ENCODE measurements around the gene GXYLT2. TPM values are rescaled to one million over a fixed set of nuclear protein-coding genes. Genes with fewer than 3 reads are reported as not detected.

Gene GXYLT2
- total RNA-seq, 1 donor from 2014 or later = 16.2 TPM

- H3K4me3 ChIP-seq = no peak overlapping the region
- intact Hi-C loops (cut with micrococcal nuclease) = no loop called here
- no peak for DNase-seq
- H3K9me3 ChIP-seq (replicated peaks) = no peaks in the 10 kb centered on the region
- TF ChIP-seq CTCF (IDR thresholded peaks at IDR 0.05; ENCODE audit: borderline replicate concordance) = no peak
- peaks cover 30% of the 10 kb centered on the region for H3K36me3 ChIP-seq
- H3K27me3 ChIP-seq (ENCODE audit: low read depth) = no peaks in the 10 kb centered on the region
- peak overlapping the region; percentile 47 for H3K27ac ChIP-seq (replicated peaks)
- peaks cover 95% of the 10 kb centered on the region for H3K4me1 ChIP-seq
Measured at GRCh38 chr3:73004316-73004715, 116.5 kb downstream of the GXYLT2 start.

DNA sequence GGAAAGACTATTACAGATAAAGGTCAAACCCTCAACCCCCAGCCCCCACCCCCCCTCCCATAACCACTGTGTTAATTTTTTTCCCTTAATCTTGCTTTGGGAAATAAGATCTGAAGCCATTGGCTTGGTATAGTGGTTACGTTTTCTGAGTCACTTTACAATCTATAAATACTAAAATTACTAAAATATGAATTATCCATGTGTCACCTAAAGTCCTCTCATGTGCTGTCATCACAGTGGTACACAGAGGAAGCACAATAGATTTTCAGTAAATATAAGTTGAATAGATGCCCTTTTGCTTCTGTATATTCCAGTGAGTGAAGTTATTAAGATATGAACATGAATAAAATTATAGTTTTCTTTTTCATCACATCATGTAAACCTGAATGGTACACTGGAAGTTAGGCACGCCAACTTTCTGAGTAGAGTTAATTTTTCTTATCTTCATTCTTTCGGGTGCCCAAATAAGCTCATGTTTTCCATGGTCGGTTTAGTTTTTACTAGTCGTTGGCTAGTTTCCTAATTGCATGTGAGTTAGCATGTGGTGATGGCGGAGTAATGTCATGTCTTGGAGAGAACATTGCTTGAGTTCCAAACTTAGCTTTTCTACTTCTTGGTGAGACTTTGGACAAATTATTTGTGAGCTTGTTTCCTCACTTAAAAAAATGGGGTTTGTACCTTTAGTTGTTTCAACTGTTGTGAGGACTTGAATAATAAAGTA lies 120.3 kb downstream of the GXYLT2 start:
- H3K27ac ChIP-seq (replicated peaks) = no peak overlapping the region
- TF ChIP-seq CTCF (IDR thresholded peaks at IDR 0.05; ENCODE audit: borderline replicate concordance) = no peak
- no peaks in the 10 kb centered on the region for H3K9me3 ChIP-seq (replicated peaks)
- peaks cover 93% of the 10 kb centered on the region for H3K4me1 ChIP-seq
- no peaks in the 10 kb centered on the region for H3K27me3 ChIP-seq (ENCODE audit: low read depth)
- intact Hi-C loops (cut with micrococcal nuclease) = no loop called here
- no peak overlapping the region for H3K4me3 ChIP-seq
- H3K36me3 ChIP-seq = peaks cover 15% of the 10 kb centered on the region
- no peak for DNase-seq

DNA sequence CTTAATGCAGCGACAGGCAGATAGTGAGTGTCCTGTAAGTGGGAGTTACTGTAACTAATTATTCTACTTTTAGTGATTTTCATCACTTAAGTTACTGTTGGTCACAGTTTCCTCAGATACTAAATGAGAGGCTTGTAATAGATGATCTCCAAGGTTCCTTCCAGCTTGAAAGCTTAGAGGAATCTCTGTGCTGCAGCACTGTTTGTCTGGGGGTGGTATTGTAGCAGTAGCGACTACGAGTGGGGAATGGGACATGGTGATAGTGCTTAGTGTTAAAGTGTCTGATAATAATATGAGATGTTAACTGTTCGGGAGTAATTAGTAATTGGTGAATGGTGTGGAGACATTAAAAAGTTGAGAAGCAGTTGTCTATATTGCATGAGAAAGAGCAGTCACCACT lies 121.2 kb downstream of the GXYLT2 start:
- TF ChIP-seq CTCF (IDR thresholded peaks at IDR 0.05; ENCODE audit: borderline replicate concordance) = no peak
- intact Hi-C loops (cut with micrococcal nuclease) = no loop called here
- Histone ChIP-seq H3K4me1 (peaks cover 93% of the 10 kb centered on the region), H3K36me3 (peaks cover 15% of the 10 kb centered on the region), H3K4me3 (no peak overlapping the region), H3K9me3 (replicated peaks) (no peaks in the 10 kb centered on the region), H3K27me3 (ENCODE audit: low read depth) (no peaks in the 10 kb centered on the region), H3K27ac (replicated peaks) (no peak overlapping the region)
- DNase-seq = no peak

- DNase-seq = no peak
- Histone ChIP-seq H3K27me3 (ENCODE audit: low read depth) (no peaks in the 10 kb centered on the region), H3K27ac (replicated peaks) (peak overlapping the region; percentile 17), H3K36me3 (peaks cover 15% of the 10 kb centered on the region), H3K4me1 (peaks cover 91% of the 10 kb centered on the region), H3K9me3 (replicated peaks) (no peaks in the 10 kb centered on the region), H3K4me3 (no peak overlapping the region)
- intact Hi-C loops (cut with micrococcal nuclease) = no loop called here
- no peak for TF ChIP-seq CTCF (IDR thresholded peaks at IDR 0.05; ENCODE audit: borderline replicate concordance)
Measured at GRCh38 chr3:73009750-73010149, 121.9 kb downstream of the GXYLT2 start.

- H3K4me1 ChIP-seq = peaks cover 89% of the 10 kb centered on the region
- H3K27me3 ChIP-seq (ENCODE audit: low read depth) = no peaks in the 10 kb centered on the region
- no peaks in the 10 kb centered on the region for H3K9me3 ChIP-seq (replicated peaks)
- intact Hi-C loops (cut with micrococcal nuclease) = no loop called here
- peak overlapping the region; percentile 17 for H3K27ac ChIP-seq (replicated peaks)
- no peak overlapping the region for H3K4me3 ChIP-seq
- no peak for TF ChIP-seq CTCF (IDR thresholded peaks at IDR 0.05; ENCODE audit: borderline replicate concordance)
- H3K36me3 ChIP-seq = peaks cover 15% of the 10 kb centered on the region
- no peak for DNase-seq
Measured at GRCh38 chr3:73010158-73010557, 122.3 kb downstream of the GXYLT2 start.
